H1 (cell line): ENCODE measurements around the gene NUP98. TPM values are rescaled to one million over a fixed set of nuclear protein-coding genes. Genes with fewer than 3 reads are reported as not detected.

Experiments
- CTCF ChIA-PET: fragments of 300-600 bp; sonication (Branson Sonifier 250); formaldehyde crosslinking; loops from one replicate; lab custom pipeline; 2021; ENCODE audit not compliant: partially characterized antibody; lab: Charles Lee
- POLR2A ChIA-PET: fragments of 300-600 bp; sonication (Branson Sonifier 250); formaldehyde crosslinking; loops from one replicate; lab custom pipeline; 2021; ENCODE audit warnings: inconsistent platforms; ENCODE audit not compliant: partially characterized antibody; lab: Charles Lee
- DNase-seq, 2 experiments: peaks; one replicate each; pipeline versions ENCODE4 v3.0.0 to v3.0.0-alpha.2; 2010 to 2022; ENCODE audit warnings: low spot score in 2 of 2, low read depth in 1 of 2, mixed read lengths in 1 of 2
- FAIRE-seq: peaks from 2 replicates; lab custom pipeline; 2011; peaks lifted over from hg19 to GRCh38; lab: Jason Lieb, UNC
- H2AFZ ChIP-seq: 2 replicates; pipeline ENCODE4 v1.8.1; 2012; ENCODE audit warnings: low read length, inconsistent platforms
- H2AK5ac ChIP-seq: 2 replicates; pipeline ENCODE4 v1.6.1; 2013; ENCODE audit warnings: low read depth, low read length
- H2BK120ac ChIP-seq: replicated peaks from 2 replicates; pipeline ENCODE3; 2013; ENCODE audit warnings: low read depth, low read length, inconsistent platforms
- H2BK12ac ChIP-seq: 2 replicates; pipeline ENCODE4 v1.6.1; 2013; ENCODE audit warnings: low read depth, low read length
- H2BK15ac ChIP-seq: 2 replicates; pipeline ENCODE4 v1.6.1; 2013; ENCODE audit warnings: low read length
- H2BK20ac ChIP-seq: 2 replicates; pipeline ENCODE4 v1.6.1; 2013; ENCODE audit warnings: low read length
- H2BK5ac ChIP-seq: 2 replicates; pipeline ENCODE4 v1.6.1; 2013; ENCODE audit warnings: low read depth, low read length
- H3K14ac ChIP-seq: 2 replicates; pipeline ENCODE4 v1.6.1; 2013; ENCODE audit warnings: inconsistent platforms; ENCODE audit not compliant: insufficient read length
- H3K18ac ChIP-seq: 2 replicates; pipeline ENCODE4 v1.6.1; 2013; ENCODE audit warnings: low read length; ENCODE audit errors: extremely low read depth
- H3K23ac ChIP-seq: 2 replicates; pipeline ENCODE4 v1.6.1; 2013; ENCODE audit warnings: inconsistent platforms; ENCODE audit not compliant: insufficient read length
- H3K23me2 ChIP-seq: 2 replicates; pipeline ENCODE4 v1.6.1; 2013; ENCODE audit warnings: low read depth, low read length
- H3K27ac ChIP-seq: 2 replicates; pipeline ENCODE4 v1.6.1; 2011; ENCODE audit warnings: low read depth, low read length, inconsistent platforms
- H3K27me3 ChIP-seq, 4 experiments: replicated peaks in 1 of 4; 1 replicate in 1 of 4; 2 replicates in 3 of 4; pipeline versions ENCODE4 v1.6.1 to v1.8.1; 2011 to 2013; ENCODE audit warnings: low read length in 3 of 4, mild to moderate bottlenecking in 3 of 4, inconsistent platforms in 2 of 4, mixed read lengths in 2 of 4, moderate library complexity in 1 of 4; ENCODE audit not compliant: control insufficient read depth in 3 of 4, insufficient read depth in 3 of 4; ENCODE audit errors: extremely low read depth in 1 of 4
- H3K36me3 ChIP-seq, 4 experiments: 2 replicates each; pipeline versions ENCODE4 v1.6.1 to v1.8.1; 2011 to 2013; ENCODE audit warnings: mild to moderate bottlenecking in 4 of 4, low read length in 3 of 4, moderate library complexity in 2 of 4, control low read depth in 1 of 4, inconsistent platforms in 1 of 4; ENCODE audit not compliant: insufficient read depth in 4 of 4, control insufficient read depth in 2 of 4
- H3K4ac ChIP-seq: replicated peaks from 2 replicates; pipeline ENCODE3; 2013; ENCODE audit warnings: low read length, low read depth, mixed read lengths, inconsistent platforms; ENCODE audit not compliant: insufficient read length
- H3K4me1 ChIP-seq, 4 experiments: replicated peaks in 1 of 4; 1 replicate in 1 of 4; 2 replicates in 3 of 4; pipeline versions ENCODE4 v1.6.1 to v1.8.1; 2011 to 2013; ENCODE audit warnings: low read length in 3 of 4, inconsistent platforms in 2 of 4, mixed read lengths in 1 of 4; ENCODE audit not compliant: insufficient read depth in 4 of 4, control insufficient read depth in 3 of 4
- H3K4me2 ChIP-seq, 2 experiments: 2 replicates each; pipeline versions ENCODE4 v1.6.1 to v1.8.1; 2011 to 2013; ENCODE audit warnings: low read depth in 2 of 2, low read length in 2 of 2, control low read depth in 1 of 2, inconsistent platforms in 1 of 2, mild to moderate bottlenecking in 1 of 2; ENCODE audit not compliant: insufficient read depth in 1 of 2
- H3K4me3 ChIP-seq, 4 experiments: fragments of 200-600, 300-600 bp in 1 of 4; sonication (generic), shearing (Covaris generic), sonication (Bioruptor Twin) in 1 of 4; 2 replicates each; pipeline versions ENCODE4 v1.5.1 to v1.8.1; 2011 to 2016; ENCODE audit warnings: low read length in 4 of 4, low read depth in 3 of 4, control low read depth in 2 of 4, inconsistent platforms in 2 of 4, mild to moderate bottlenecking in 2 of 4, mixed read lengths in 1 of 4, moderate library complexity in 1 of 4; ENCODE audit not compliant: insufficient read depth in 2 of 4; ENCODE audit errors: extremely low read depth in 1 of 4
- H3K56ac ChIP-seq: replicated peaks from 2 replicates; pipeline ENCODE3; 2013; ENCODE audit warnings: low read depth, mild to moderate bottlenecking, mixed read lengths, low read length, inconsistent platforms; ENCODE audit not compliant: insufficient read length
- H3K79me1 ChIP-seq: 2 replicates; pipeline ENCODE4 v1.6.1; 2013; ENCODE audit warnings: low read depth, low read length, control low read depth
- H3K79me2 ChIP-seq, 2 experiments: 2 replicates each; pipeline versions ENCODE4 v1.6.1 to v1.8.1; 2012 to 2013; ENCODE audit warnings: low read length in 2 of 2, mild to moderate bottlenecking in 2 of 2, inconsistent platforms in 1 of 2; ENCODE audit not compliant: insufficient read depth in 2 of 2, control insufficient read depth in 1 of 2
- H3K9ac ChIP-seq, 4 experiments: replicated peaks in 1 of 4; 1 replicate in 1 of 4; 2 replicates in 3 of 4; pipeline versions ENCODE4 v1.6.1 to v1.8.1; 2011 to 2013; ENCODE audit warnings: low read depth in 3 of 4, low read length in 3 of 4, control low read depth in 2 of 4, mild to moderate bottlenecking in 2 of 4, moderate library complexity in 2 of 4, inconsistent platforms in 1 of 4; ENCODE audit errors: extremely low read depth in 1 of 4
- H3K9me3 ChIP-seq, 2 experiments: 2 replicates each; pipeline versions ENCODE4 v1.6.1 to v1.8.1; 2012 to 2013; ENCODE audit warnings: mild to moderate bottlenecking in 2 of 2, moderate library complexity in 2 of 2, control low read depth in 1 of 2, inconsistent platforms in 1 of 2, low read depth in 1 of 2, low read length in 1 of 2, mixed read lengths in 1 of 2; ENCODE audit not compliant: insufficient read depth in 2 of 2
- H4K20me1 ChIP-seq, 2 experiments: replicated peaks in 1 of 2; 2 replicates each; pipeline versions ENCODE3 to v1.8.1; 2011 to 2013; ENCODE audit warnings: inconsistent platforms in 2 of 2, low read length in 2 of 2, mild to moderate bottlenecking in 1 of 2; ENCODE audit not compliant: insufficient read depth in 2 of 2, control insufficient read depth in 1 of 2
- H4K5ac ChIP-seq: 2 replicates; pipeline ENCODE4 v1.6.1; 2013; ENCODE audit warnings: low read length, low read depth, mixed read lengths, inconsistent platforms; ENCODE audit not compliant: insufficient read length
- H4K8ac ChIP-seq: 2 replicates; pipeline ENCODE4 v1.8.0; 2013; ENCODE audit warnings: mild to moderate bottlenecking, moderate library complexity, low read length, inconsistent platforms; ENCODE audit not compliant: insufficient read depth; ENCODE audit errors: extremely low read depth
- H4K91ac ChIP-seq: replicated peaks from 2 replicates; pipeline ENCODE3; 2013; ENCODE audit warnings: low read length, mixed read lengths, inconsistent platforms; ENCODE audit not compliant: insufficient read length
- EGR1 ChIP-seq: IDR thresholded peaks from 2 replicates; pipeline ENCODE4 v1.6.1; 2011; ENCODE audit warnings: low read depth, low read length, borderline replicate concordance
- KDM5A ChIP-seq: fragments of 200-600 bp; IDR thresholded peaks from 2 replicates; pipeline ENCODE4 v1.7.1; 2012; ENCODE audit warnings: mild to moderate bottlenecking, low read length, inconsistent platforms, mixed read lengths
- RNF2 ChIP-seq: fragments of 200-900, 300-1000 bp; sonication (generic); IDR thresholded peaks from 2 replicates; pipeline ENCODE4 v1.7.1; 2016; ENCODE audit warnings: borderline replicate concordance, low read depth, mild to moderate bottlenecking, antibody characterized with exemption, low read length; ENCODE audit not compliant: poor library complexity, severe bottlenecking; ENCODE audit errors: missing control alignments
- SRF ChIP-seq: IDR thresholded peaks from 2 replicates; pipeline ENCODE4 v1.6.1; 2011; ENCODE audit warnings: mild to moderate bottlenecking, low read depth, low read length, moderate library complexity
- ZNF274 ChIP-seq: IDR thresholded peaks from 2 replicates; pipeline ENCODE4 v1.7.0; 2012; ENCODE audit warnings: low read length, borderline replicate concordance; ENCODE audit errors: extremely low read depth
- WGBS, 2 experiments: shearing (Covaris generic) in 1 of 2; methylation state at CpG; one replicate each; pipeline versions ENCODE4 v1.1.6 to v1.1.7; 2013 to 2015; ENCODE audit warnings: low lambda C conversion rate in 2 of 2, mixed read lengths in 2 of 2, inconsistent platforms in 1 of 2, low coverage in 1 of 2, missing lambda C conversion rate in 1 of 2; ENCODE audit not compliant: insufficient replicate concordance in 2 of 2, insufficient coverage in 1 of 2, insufficient read length in 1 of 2; ENCODE audit errors: extremely low coverage in 1 of 2, missing lambda C conversion rate in 1 of 2; 5-methylcytosine and 5-hydroxymethylcytosine counted together
- polyA plus RNA-seq, 7 experiments: library from polyadenylated mRNA; depleted of rRNA in 3 of 7; stranded (reverse) in 5 of 7; unstranded in 2 of 7; fragments of >200 nt in 5 of 7; fragments of 200-250 nt in 2 of 7; gene quantifications; 1 replicate in 5 of 7; 2 replicates in 1 of 7; 4 replicates in 1 of 7; pipeline versions ENCODE4 v1.2.1 to v1.2.3, GENCODE V29; 2011 to 2013; ENCODE audit warnings: missing spikeins in 2 of 7, mixed read lengths in 2 of 7
- total RNA-seq: library from RNA; stranded (reverse); fragmentation: NEBNext Ultra II Directional; extraction: Animal tissue kit (Norgen Biotek cat#: 25700); gene quantifications from 2 replicates; pipeline ENCODE4 v1.2.1, GENCODE V29; 2021

Gene NUP98
- total and polyA plus RNA-seq, 2 of the 8 experiments (the other 6 are each of a cell fraction or from before 2014, with no cell fraction given), result 98.6 to 261 TPM

DNA sequence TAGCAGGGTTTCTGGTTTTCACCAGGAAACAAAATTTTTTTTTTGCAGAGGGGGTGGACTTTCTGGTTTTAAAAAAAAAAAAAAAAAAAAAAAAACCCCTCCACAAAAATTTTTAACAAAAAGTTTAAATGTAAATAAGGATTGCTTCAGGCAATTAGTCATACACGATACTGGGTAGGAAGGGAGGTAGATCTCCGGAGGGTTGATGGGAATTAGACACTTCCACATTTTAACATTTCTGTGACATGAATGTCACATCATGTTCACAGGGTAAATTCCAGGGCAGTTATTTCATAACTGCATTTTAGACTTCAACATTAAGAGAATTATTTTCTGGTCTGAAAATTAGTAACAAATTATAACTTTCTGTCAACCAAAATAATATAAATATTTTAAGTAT lies 15.9 kb downstream of the NUP98 start:
- Histone ChIP-seq H4K5ac (no peak overlapping the region), H4K20me1 (peaks cover 3 to 6% of the 10 kb centered on the region in 2 experiments), H3K4me3 (no peak overlapping the region), H2BK5ac (no peak overlapping the region), H3K4me1 (no peaks in the 10 kb centered on the region), H3K27ac (no peak overlapping the region), H3K23ac (no peak overlapping the region), H3K18ac (no peak overlapping the region), H2BK120ac (no peak overlapping the region), H2BK12ac (no peak overlapping the region), H3K14ac (no peak overlapping the region), H2AFZ (no peak overlapping the region), H3K36me3 (peaks cover 5 to 53% (median 24%) of the 10 kb centered on the region in 4 experiments), H2AK5ac (no peak overlapping the region), H3K4me2 (no peak overlapping the region), H3K9ac (no peak overlapping the region), H4K91ac (no peak overlapping the region), H3K56ac (no peak overlapping the region), H3K79me1 (peaks cover 5% of the 10 kb centered on the region), H3K79me2 (peaks cover 7 to 55% of the 10 kb centered on the region in 2 experiments), H4K8ac (no peak overlapping the region), H3K9me3 (no peaks in the 10 kb centered on the region), H3K23me2 (no peaks in the 10 kb centered on the region), H3K27me3 (no peaks in the 10 kb centered on the region), H2BK20ac (no peak overlapping the region), H3K4ac (no peak overlapping the region), H2BK15ac (no peak overlapping the region)
- CTCF ChIA-PET, result interaction anchor here (0.6 to 1.7 kb wide), 2 partner anchors 14 to 54 kb away, joined by 3 to 4 read pairs; no protein-coding TSS in a partner anchor
- no peak for FAIRE-seq
- WGBS, 2 experiments, result 95% methylated on average over 2 of the region's 2 CpGs; no CpG with 5 or more reads in 1 of the 2 experiments
- POLR2A ChIA-PET, result no interaction called here
- DNase-seq, result no peak
- no peak for TF ChIP-seq EGR1
- TF ChIP-seq ZNF274, result no peak
- TF ChIP-seq SRF, result no peak
- no peak for TF ChIP-seq KDM5A
- TF ChIP-seq RNF2, result no peak
